RPMI7951 (cell line): ENCODE data around the gene GALNT9. TPM values are rescaled to one million over a fixed set of nuclear protein-coding genes. Genes with fewer than 3 reads are reported as not detected.
A peak's percentile ranks its signal among the peaks of the same experiment; 100 is the strongest.

ENCODE experiments used
- DNase-seq: peaks from one replicate; pipeline ENCODE4 v3.0.0-alpha.2; 2012; ENCODE audit warnings: low read depth
- total RNA-seq: library from RNA; depleted of rRNA; stranded (reverse); fragments of >200 nt; shearing (Covaris generic); gene quantifications from 2 replicates; pipeline ENCODE4 v1.2.3, GENCODE V29; 2014

Gene GALNT9
- total RNA-seq, 1 experiment from 2014 or later = not detected

- DNase-seq = no peak
Measured at GRCh38 chr12:132344181-132344580, 14.8 kb upstream of the GALNT9 start.

- DNase-seq = no peak
Measured at GRCh38 chr12:132343294-132344004, 14.1 kb upstream of the GALNT9 start.

- no peak for DNase-seq
Measured at GRCh38 chr12:132342251-132343227, 13.2 kb upstream of the GALNT9 start.

- DNase-seq = no peak
Measured at GRCh38 chr12:132341318-132342050, 12.1 kb upstream of the GALNT9 start.

GRCh38 chr12:132340266-132341035 lies 11.1 kb upstream of the GALNT9 start:
- no peak for DNase-seq

GRCh38 chr12:132339856-132340255 lies 10.5 kb upstream of the GALNT9 start:
- no peak for DNase-seq

- DNase-seq = no peak
Measured at GRCh38 chr12:132338781-132339180, 9.4 kb upstream of the GALNT9 start.

- DNase-seq = no peak
Measured at GRCh38 chr12:132338311-132338710, 8.9 kb upstream of the GALNT9 start.

- DNase-seq = no peak
Measured at GRCh38 chr12:132337557-132337956, 8.2 kb upstream of the GALNT9 start.

GRCh38 chr12:132336451-132337413 lies 7.3 kb upstream of the GALNT9 start:
- DNase-seq = no peak

GRCh38 chr12:132335179-132335756 lies 5.9 kb upstream of the GALNT9 start:
- no peak for DNase-seq

- DNase-seq = no peak
Measured at GRCh38 chr12:132333766-132334165, 4.4 kb upstream of the GALNT9 start.

GRCh38 chr12:132333273-132333672 lies 3.9 kb upstream of the GALNT9 start:
- no peak for DNase-seq

GRCh38 chr12:132330549-132330881 lies 1.1 kb upstream of the GALNT9 start:
- no peak for DNase-seq

- DNase-seq = no peak
Measured at GRCh38 chr12:132329720-132330548, 545 bp upstream of the GALNT9 start.

GRCh38 chr12:132328282-132329029 lies 933 bp downstream of the GALNT9 start:
- no peak for DNase-seq

- DNase-seq = peak; percentile 74
Measured at GRCh38 chr12:132327336-132328171, 1.8 kb downstream of the GALNT9 start.
